Measurements from ENCODE around the gene PCDHGB3. TPM values are rescaled to one million over a fixed set of nuclear protein-coding genes. Genes with fewer than 3 reads are reported as not detected.

PCDHGB3 gene
- total RNA-seq, 2 experiments from 2014 or later = 5.8 to 6.3 TPM

- Histone ChIP-seq H4K20me1 (ENCODE audit: insufficient read depth, low read length) (no peaks in the 10 kb centered on the region), H2AFZ (ENCODE audit: low read length) (peak within 1 kb of the TSS; percentile 63), H3K4me3 (ENCODE audit: low read depth, low read length, poor library complexity, severe bottlenecking) (peak within 1 kb of the TSS; percentile 65), H3K36me3 (ENCODE audit: insufficient read depth, low read length) (peaks cover 15% of the 10 kb centered on the region), H3K27ac (ENCODE audit: low read depth, low read length, poor library complexity, severe bottlenecking) (peak within 1 kb of the TSS; percentile 21), H3K4me1 (ENCODE audit: insufficient read depth, low read length, poor library complexity, severe bottlenecking) (peaks cover 42% of the 10 kb centered on the region), H3K4me2 (ENCODE audit: low read length) (peak within 1 kb of the TSS; percentile 70), H3K79me2 (ENCODE audit: insufficient read depth, low read depth, low read length) (peaks cover 24% of the 10 kb centered on the region; the same call in 1 of the 2 replicates), H3K9me3 (ENCODE audit: low read length) (no peaks in the 10 kb centered on the region; the same call in 1 of the 2 replicates), H3K9me2 (ENCODE audit: insufficient read depth, low read length) (no peaks in the 10 kb centered on the region)
- no peak for TF ChIP-seq EZH2phosphoT487 (IDR thresholded peaks at IDR 0.05; ENCODE audit: borderline replicate concordance, low read depth, low read length)
- peak; percentile 94 for TF ChIP-seq CTCF (conservative IDR thresholded peaks at IDR 0.05; ENCODE audit: low read length)
- DNase-seq (ENCODE audit: low spot score) = peak; percentile 85
- intact Hi-C loops (cut with micrococcal nuclease; ENCODE audit: unreplicated experiment) = loop anchor here (1.0 to 10.0 kb wide), 4 partner anchors 52 to 204 kb away; partner anchors contain the start of genes PCDHB10, PCDHB11, PCDHGA10 and PCDHGC3
- BruUV-seq (replicated peaks) = TSS peak; percentile 72
- POLR2A ChIA-PET = interaction anchor here (1.0 to 1.2 kb wide), 3 partner anchors 61 to 204 kb away, joined by 3 to 6 read pairs (median 3); partner anchors contain the start of gene PCDHGA11
- CTCF ChIA-PET (ENCODE audit: unreplicated experiment) = interaction anchor here (0.6 to 1.2 kb wide), 4 partner anchors 10 to 198 kb away, joined by 3 to 7 read pairs (median 4); partner anchors contain the start of gene PCDHGB7
Observed at GRCh38 chr5:141359790-141360426, 10.1 kb upstream of the PCDHGB3 start, which contains the start of gene PCDHGB2. Gene PCDHGB2 (plus strand): TSS chr5:141359994. CDS start chr5:141360136, 142 bp downstream.

DNA sequence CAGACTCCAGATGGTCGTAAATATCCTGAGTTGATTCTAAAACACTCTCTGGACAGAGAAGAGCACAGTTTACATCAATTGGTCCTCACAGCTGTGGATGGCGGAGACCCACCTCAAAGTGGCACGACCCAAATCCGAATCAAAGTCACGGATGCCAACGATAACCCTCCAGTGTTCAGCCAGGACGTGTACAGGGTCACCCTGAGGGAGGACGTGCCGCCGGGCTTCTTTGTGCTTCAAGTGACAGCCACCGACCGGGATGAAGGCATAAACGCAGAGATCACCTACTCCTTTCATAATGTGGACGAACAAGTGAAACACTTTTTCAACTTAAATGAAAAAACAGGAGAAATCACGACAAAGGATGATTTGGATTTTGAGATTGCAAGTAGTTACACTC lies 9.4 kb upstream of the PCDHGB3 start:
- intact Hi-C loops (cut with micrococcal nuclease; ENCODE audit: unreplicated experiment) = loop anchor here (5.0 kb wide), 1 partner anchor 117 kb away; the partner anchor contains the start of gene PCDHGC3
- ChIA-PET POLR2A (interaction anchor here (1.2 kb wide), 1 partner anchor 203 kb away, joined by 6 read pairs; no protein-coding TSS in a partner anchor), CTCF (ENCODE audit: unreplicated experiment) (interaction anchor here (1.2 kb wide), 1 partner anchor 9 kb away, joined by 4 read pairs; no protein-coding TSS in a partner anchor)
- Histone ChIP-seq H3K4me3 (ENCODE audit: low read depth, low read length, poor library complexity, severe bottlenecking) (peak overlapping the region; percentile 65), H3K4me1 (ENCODE audit: insufficient read depth, low read length, poor library complexity, severe bottlenecking) (peaks cover 41% of the 10 kb centered on the region), H4K20me1 (ENCODE audit: insufficient read depth, low read length) (no peaks in the 10 kb centered on the region), H3K9me3 (ENCODE audit: low read length) (no peaks in the 10 kb centered on the region; the same call in 1 of the 2 replicates), H2AFZ (ENCODE audit: low read length) (no peak overlapping the region; the same call in 1 of the 2 replicates), H3K4me2 (ENCODE audit: low read length) (peak overlapping the region; percentile 70), H3K36me3 (ENCODE audit: insufficient read depth, low read length) (peaks cover 22% of the 10 kb centered on the region), H3K79me2 (ENCODE audit: insufficient read depth, low read depth, low read length) (peaks cover 24% of the 10 kb centered on the region; the same call in 1 of the 2 replicates), H3K9me2 (ENCODE audit: insufficient read depth, low read length) (no peaks in the 10 kb centered on the region), H3K27ac (ENCODE audit: low read depth, low read length, poor library complexity, severe bottlenecking) (no peak overlapping the region)
- BruUV-seq (replicated peaks) = no TSS peak
- TF ChIP-seq EZH2phosphoT487 (IDR thresholded peaks at IDR 0.05; ENCODE audit: borderline replicate concordance, low read depth, low read length) = no peak
- TF ChIP-seq CTCF (conservative IDR thresholded peaks at IDR 0.05; ENCODE audit: low read length) = no peak
- DNase-seq (ENCODE audit: low spot score) = no peak
